ENCODE results near the gene TBPL2.
"Not testable (repeated sequence)": the region's sequence is repeated elsewhere in the genome, so short reads cannot be mapped to it uniquely, and the experiment has no call there.

TBPL2 gene

DNA sequence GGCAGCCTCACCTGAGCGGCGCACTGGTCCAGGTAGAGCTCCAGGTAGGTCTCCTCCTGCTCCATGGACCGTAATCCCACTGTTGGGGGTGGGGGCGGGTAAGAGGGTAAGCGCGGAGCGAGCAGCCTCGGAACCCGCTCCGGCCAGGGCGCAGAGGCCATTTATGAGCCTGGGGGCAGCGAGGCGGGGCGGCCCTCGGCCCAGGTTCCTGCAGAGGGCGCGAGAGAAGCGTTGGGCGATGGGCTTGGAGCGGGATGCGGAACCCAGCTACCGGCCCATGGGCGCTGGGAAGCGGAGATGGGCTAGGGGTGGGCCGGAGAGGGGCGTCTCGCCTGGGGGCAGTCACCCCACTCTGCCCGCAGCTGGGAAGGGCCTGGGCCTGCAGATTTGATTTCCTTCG lies at the start of gene TBPL2:
Gene TBPL2, minus strand, starts transcription at position 232 of the 400 bp plus-strand sequence. Its CDS starts 167 bp downstream, at position 65.
- DNase-seq = no peak

DNA sequence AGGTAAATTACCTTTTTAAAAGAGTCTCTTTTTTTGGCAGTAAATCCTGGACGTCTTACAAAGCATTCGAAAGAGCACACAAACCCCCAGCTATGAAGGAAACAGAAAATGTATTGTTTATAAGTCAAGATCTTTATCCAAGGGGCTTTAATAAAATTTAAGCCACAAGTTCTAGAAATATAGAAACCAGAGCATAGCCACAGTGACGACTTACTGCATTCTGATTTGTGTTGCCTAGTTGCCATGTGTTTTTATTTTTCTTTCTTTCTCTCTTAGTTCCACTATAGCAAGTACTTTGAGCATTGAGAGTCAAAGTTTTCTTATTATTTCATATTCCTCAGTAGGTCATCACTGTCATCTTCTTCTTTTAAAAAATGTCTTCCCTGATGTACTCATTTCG lies 47.8 kb upstream of the TBPL2 start:
- DNase-seq = no peak

DNA sequence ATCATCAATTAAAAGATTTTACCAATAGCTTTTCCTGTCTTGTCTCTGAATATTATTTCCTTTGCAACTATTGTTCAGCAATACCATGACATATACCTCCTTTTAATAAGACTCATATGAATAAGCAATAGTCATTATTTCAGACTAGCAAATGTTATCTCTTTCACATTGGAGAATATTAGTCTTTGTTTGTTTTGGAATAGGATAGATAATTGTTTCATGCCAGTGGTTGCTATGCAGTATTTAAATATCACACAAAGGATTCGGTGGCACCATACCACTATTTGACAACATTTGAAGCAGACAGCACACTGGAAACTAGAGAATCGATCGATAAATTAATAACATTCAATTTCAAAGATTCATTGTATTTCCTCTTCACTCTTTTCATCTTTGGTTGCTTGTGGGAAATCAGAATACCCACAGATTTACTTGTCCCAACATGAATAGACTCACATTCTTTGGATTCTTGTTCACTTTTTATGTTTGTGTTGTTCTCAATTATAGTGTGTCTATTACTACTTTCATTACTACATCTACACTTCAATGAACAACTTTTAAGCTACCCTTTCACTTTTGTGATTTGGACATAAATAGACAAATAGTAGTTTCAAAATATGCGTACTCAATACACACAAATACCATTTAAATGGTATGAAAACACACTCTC lies 42.7 kb upstream of the TBPL2 start:
- DNase-seq = peak; percentile 7

DNA sequence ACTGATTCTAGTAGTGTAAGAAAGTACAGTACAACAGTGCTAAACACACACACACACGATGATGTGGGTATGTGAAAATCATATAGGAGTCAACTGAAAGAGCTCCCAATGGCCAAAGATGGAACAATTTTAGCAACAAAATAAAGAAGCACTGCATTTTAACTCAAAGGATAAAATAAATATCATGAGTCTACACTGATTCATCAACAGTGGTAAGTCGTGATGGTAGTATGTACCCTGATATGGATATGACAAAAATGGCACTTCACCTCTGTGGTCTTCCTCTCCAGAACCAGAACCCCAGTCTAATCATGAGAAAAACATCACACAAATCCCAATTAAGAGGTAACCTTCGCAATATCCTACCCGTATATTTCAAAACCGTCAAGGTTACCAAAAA lies 41.4 kb upstream of the TBPL2 start:
- DNase-seq = no peak

DNA sequence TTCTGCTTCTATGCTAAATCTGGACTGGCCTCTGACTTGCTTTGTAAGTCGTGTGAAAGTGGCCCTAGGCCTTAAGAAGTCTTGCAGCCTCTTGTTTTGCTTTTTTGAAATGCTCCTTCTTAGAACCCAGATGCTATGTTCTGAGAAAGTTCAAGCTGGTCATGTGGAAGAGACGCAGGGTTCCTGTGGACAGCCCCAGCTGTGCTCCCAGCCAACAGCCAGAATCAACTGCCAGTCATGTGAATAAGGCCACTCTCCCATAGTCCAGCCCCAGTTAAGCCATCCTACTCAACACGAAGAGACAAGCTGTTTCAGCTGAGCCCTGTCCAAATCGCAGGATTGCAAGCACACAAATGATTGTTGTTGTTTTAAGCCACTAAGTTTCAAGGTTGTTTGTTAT lies 37.3 kb upstream of the TBPL2 start:
- no peak for DNase-seq

DNA sequence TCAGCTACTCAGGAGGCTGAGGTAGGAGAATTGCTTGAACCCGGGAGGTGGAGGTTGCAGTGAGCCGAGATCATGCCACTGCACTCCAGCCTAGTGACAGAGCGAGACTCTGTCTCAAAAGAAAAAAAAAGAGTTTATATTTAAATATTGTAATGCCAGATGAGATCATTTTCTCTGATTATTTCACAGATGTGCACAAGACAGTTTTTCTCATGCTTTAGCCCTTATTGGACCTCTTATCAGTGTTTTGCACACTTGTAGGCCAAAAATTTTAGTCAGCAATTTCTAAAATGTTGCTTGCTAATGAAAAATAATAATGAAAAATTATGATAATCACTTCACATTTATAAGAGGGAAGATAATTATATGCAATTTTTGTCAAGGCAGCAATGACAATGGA lies 36.0 kb upstream of the TBPL2 start:
- DNase-seq = not testable (repeated sequence)

DNA sequence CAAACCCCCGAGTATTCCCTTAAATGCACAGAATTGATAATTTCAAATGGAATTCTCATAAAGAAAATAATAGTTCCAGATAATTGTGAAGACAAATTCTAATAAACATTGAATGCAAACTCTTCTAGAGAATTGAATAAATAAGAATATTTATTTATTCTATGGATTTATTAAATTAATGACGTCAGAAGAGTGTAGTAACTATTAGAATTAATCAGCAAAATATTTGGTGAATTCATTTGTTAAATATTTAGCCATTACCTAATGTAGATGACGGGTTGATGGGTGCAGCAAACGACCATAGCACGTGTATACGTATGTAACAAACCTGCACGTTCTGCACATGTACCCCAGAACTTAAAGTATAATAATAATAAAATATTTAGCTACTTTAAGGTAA lies 33.4 kb upstream of the TBPL2 start:
- no peak for DNase-seq

DNA sequence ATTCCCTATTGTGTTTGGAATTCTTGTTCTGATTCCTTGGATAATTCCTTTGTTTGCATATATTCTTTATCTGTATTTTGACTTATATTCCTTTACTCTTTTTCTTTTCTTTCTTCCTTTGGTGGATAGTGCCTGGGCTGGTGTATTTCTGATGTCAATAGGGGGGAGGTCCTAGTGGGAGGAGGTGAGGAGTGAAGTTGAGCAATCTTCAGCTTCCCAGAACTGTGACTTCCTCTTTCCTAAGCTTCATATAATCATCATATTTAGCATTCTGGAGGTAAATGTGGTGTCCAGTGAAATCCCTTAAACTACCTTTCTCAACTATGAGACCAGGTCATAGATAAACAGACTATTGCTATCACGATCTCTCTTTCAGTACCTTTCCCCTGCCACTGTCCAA lies 29.6 kb upstream of the TBPL2 start:
- no peak for DNase-seq

DNA sequence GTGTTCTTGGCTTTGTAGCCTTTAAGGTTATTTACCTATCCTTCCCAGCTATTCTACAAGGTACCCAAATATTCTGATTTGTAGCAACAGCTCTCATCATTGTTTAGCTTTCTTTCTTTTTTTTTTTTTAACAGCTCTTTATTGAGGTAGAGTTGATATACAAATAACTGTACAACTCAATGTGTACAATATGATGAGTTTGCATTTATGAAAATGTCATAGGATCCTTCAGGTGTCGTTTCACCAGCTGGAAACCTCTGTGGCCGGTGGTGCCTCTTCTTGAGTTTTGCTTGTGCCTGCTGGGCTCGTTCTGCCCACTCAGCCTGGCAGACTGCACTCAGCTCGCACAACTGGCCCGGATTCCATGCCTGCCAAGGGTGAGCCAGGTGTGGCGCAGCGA lies 26.9 kb upstream of the TBPL2 start:
- DNase-seq = no peak

DNA sequence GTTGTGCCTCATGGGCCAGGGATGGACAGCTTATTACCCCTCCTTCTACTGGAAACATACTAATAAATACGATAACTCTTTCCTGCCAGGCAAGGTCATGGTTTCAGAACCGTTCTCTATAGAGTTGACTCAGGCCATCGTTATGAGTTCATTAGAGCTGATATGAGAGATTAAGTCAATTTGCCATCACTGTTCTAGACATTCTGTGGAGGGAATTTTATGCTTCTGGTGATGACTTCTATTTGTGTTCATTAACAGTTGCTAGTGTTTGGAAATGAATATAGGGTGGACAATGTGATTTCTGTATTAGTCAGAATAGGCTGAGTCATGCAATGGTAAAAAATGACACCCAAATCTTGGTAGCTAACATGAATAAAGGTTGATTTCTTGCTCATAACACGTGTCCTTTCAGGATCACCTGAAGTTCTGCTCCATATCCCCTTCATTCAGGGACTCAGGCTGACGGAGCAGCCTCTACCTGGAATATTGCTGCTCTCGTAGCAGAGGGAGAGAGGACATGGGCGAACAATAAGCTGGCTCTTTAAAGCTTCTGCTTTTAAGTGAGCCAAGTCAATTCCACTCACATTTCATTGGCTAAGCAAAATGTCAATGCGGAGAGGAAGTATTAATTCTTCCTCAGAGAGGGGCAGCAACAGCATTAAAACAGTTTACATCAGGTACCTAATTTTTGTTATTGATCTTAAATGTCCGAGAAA lies 18.5 kb upstream of the TBPL2 start:
- no peak for DNase-seq

DNA sequence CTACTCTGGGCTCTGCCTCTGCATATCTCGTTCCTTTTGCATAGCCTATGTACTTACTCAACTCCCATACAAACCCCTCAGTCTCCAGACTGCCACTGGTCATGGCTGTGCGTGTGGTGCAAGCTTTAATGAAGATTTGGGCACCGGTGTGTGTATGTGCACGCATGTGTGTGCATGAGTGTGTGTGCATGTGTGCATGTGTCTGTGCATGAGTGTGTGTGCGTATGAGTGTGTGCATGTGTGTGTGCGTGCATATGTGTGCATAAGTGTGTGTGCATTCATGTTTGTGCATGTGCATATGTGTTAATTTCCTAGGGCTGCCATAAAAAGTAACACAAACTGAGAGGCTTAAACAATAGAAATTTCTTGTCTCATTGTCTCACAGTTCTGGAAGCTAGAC lies 17.1 kb upstream of the TBPL2 start:
- no peak for DNase-seq

DNA sequence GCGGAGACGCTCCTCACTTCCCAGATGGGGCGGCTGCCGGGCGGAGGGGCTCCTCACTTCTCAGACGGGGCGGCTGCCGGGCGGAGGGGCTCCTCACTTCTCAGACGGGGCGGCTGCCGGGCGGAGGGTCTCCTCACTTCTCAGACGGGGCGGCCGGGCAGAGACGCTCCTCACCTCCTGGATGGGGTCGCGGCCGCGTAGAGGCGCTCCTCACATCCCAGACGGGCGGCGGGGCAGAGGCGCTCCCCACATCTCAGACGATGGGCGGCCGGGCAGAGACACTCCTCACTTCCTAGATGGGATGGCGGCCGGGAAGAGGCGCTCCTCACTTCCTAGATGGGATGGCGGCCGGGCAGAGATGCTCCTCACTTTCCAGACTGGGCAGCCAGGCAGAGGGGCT lies 16.0 kb upstream of the TBPL2 start:
- not testable (repeated sequence) for DNase-seq

DNA sequence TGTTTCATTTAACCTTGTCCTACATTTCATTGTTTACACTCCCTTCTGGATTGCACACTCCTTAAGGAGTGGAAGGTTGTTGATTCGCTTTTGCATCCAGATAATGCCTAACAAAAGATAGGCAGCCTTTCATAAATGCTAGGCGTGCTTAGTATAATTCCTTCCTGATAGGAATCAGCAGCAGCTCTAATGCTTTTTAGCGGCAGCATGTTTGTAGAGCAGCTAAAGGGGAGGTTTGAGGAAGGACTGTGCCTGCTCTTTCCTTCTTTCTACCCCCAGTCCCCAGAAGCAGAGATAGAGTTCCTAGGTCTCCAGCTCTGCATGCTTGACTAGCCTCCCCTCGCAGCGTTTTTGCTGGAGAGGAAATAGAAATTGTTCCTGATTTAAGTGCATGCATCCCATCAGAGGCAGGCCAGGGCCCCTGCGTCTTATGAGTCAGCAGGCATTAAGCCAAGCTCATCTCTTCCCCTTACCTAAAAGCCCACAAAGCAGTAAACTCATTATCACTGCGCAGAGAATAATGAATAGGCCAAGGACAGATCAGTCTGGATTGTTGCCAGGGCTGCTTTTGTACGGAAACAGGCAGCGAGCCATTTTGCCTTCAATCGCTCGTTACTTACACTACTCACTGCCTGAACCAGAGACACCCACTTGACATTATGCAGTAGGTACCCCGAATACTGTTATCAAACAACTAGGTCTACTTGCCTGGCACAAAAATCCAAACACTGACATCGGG lies 14.0 kb upstream of the TBPL2 start:
- peak; percentile 98 for DNase-seq

DNA sequence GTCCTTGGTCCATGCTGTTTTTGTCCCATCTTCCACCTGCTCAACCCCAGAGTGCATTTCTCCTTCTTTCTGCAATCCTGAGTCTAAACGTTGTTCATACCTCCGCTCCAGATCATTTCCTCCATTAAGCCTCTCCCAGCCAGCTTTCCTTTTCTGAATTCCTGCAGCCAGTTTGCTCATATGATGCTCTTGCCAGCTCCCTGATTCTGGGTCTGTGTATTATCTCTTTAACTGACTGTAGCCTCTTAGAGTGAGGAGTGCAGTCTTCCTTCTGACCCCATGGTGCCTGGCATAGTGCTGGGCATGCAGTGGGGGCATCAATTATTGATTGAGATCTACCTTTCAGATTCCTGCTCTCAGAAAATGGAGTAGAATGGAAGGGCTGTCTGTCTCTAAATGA lies 11.5 kb upstream of the TBPL2 start:
- DNase-seq = no peak

DNA sequence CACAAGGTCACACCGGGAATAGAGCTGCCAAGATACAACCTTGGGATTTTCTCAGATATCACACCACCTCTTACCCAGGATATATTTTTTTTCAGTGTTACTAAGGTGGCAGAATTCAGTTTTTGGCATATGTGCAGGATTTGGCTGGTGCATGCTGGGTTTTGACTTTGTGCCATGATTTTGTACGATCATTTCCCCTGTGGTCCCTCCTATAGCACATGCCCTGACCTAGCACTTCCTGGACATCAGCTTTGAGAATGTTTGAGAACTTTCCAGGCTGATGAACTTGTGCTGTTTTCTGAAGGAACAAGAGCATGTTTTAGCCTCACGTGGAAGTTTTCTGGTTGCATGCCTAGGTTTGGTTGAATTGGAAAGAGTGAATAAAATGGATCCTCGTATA lies 11.0 kb upstream of the TBPL2 start:
- DNase-seq = peak; percentile 65

DNA sequence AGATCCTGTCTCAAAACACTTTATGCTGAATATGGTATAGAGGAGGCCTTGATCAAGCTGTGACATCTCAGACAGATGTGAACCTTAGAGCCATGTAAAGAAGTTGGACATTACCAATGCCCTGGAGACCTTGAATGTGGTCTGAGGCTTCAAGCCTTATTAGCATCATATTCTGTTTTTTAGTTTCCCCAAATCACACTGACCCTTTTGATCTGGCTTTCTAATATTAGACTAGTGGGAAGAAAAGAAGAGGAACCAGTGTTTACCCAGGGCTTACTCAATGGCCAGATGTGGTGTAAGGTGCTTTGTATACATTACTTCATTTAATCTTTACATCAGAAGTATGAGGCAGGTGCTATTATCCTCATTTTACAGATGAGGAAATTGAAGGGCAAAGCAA lies 10.6 kb upstream of the TBPL2 start:
- peak; percentile 65 for DNase-seq

DNA sequence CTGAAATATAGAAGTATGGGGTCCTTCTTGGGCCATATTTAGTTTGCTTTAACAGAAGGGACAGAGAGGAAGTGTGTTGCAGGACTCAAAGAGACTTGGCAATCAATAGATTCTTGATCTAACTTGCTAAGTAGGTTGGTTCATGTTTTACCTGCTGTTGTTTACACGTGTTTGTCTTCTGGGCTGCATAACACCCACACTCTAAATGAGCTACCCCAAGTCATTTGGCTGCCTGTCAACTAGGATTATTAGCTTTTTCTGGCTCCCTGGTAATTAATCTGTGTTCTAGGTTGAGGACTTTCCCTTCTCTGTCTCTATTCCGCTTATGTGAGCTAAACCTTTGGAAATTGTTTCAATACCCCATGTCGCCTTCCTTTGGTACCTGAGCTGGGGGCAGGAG lies 10.1 kb upstream of the TBPL2 start:
- DNase-seq = peak; percentile 45

DNA sequence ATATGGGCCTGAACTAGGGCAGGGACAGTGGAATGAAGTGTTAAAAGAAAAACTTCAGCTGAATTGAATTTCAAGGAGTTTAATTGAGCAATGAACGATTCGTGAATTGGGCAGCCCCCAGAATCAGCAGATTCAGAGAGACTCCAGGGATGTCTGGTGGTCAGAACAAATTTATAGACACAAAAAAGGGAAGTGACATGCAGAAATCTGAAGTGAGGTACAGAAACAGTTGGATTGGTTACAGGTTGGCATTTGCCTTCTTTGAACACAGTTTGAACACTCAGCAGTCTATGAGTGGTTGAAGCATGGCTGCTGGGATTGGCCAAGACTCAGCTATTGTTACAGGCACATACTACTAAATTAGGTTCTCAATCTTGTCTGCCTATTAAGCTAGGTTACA lies 9.7 kb upstream of the TBPL2 start:
- no peak for DNase-seq

DNA sequence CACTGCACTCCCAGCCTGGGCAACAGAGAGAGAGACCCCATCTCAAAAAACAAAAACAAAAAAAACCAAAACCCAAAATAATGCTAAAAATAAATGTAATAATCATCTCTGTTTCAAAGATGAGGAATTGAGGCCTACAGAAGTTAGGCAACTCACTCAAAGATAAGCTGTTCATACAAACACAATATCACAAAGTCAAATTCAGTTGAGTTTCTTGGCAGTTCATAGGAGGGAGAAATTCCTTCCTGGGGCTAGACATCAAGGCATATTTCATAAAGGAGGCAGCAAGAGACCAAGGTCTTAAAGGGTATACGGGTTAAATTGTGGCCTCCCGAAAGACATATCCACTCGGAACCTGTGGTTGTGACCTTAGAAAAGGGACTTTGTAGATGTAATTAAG lies 8.7 kb upstream of the TBPL2 start:
- DNase-seq = no peak

DNA sequence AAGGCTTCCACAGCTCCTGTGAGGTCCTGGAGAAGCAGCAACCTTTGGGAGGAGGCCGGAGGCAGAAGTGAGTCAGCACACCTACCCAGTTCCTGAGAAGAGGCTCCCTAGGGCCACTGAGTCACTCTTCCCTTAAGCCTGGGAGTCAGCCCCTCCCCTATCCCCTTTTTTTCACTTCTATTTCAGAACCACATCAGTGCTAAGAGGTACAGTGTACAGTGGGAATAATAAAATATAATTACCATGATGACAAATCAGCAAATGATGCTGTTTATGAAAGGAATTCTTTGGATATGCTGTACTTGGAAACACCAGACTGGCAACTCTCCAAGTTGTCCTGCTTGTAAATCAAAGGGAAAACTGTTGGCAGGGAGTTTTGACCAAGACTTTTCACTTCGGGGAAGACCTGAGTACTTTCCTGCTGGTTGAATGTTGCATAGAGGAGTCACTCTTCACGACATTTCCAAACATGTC lies 7.8 kb upstream of the TBPL2 start:
- peak; percentile 81 for DNase-seq

DNA sequence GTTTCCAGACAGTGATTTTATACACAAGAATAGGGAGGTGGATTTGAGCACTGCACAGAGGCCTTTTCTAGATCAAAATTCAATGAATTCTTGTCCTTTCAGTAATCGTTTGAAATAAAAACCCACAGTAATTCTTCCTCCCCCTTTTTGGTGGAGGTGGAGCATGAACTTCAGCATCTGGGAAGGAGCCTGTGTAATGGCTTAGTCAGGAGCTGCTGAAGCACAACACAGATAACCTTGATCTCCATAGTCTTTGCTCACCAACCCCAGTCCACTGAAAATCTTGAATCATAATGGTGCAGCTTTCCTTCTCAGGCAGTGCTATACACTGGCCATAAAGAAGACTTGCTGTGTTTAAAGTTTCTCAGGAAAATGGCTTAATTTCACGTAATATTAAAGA lies 6.4 kb upstream of the TBPL2 start:
- no peak for DNase-seq

DNA sequence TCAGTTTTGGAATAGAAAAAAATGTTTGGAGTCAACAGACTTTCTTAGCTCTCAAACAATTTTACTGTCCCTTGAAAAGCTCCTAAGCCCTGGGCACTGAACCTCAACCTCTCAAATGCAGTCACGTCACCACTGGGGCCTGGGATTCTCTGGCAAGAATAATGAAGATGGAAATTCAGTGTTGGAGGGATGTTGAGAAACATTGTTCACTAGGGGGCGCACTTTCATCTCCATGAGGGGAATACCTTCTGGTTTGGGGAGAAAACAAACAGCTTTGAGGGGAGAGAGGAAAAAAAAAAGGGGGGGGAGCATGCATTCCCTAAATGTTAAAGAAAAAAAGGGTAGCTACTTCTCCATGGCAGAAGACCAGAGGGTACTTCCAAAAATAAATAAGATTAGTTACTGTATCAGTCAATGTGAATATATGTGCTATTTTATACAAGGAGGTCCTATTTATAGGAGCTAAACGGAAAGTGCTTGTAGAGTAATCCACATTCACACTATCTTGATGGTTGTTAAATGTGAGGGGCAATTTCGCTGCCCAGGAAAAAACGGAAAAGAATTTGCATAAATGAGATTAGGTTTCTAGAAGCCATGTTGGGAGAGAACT lies 5.8 kb upstream of the TBPL2 start:
- DNase-seq = peak; percentile 90

DNA sequence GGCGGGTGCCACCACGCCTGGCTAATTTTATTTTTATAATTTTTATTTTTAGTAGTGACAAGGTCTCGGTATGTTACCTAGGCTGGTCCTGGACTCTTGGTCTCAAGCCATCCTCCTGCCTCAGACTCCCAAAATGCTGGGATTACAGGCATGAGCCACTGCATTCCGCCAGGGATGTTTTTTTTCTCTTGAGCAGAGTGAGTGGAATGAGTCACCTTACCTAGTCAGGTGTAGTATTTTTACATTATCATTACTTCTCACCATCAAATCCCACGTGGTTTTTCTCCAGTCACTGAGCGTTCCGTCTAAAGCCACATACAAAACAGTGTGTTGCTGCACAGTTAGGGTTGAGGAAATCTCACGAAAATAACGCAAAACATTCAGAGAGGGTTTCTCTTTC lies 870 bp upstream of the TBPL2 start:
- no peak for DNase-seq
